Cardiac fibroblast (primary cell): ENCODE measurements around the gene ARFRP1.
"Not testable (repeated sequence)": the region's sequence is repeated elsewhere in the genome, so short reads cannot be mapped to it uniquely, and the experiment has no call there.

Experiments used
- DNase-seq, 2 donors: peaks; one replicate each; pipeline versions ENCODE4 v3.0.0 to v3.0.0-alpha.2; 2010; ENCODE audit warnings: low read depth in 2 of 2
- H3K4me3 ChIP-seq, 2 donors: replicated peaks in 1 of 2; 1 replicate in 1 of 2; 2 replicates in 1 of 2; pipeline ENCODE4 v1.5.1; 2011; ENCODE audit warnings: low read depth in 2 of 2, low read length in 2 of 2, mild to moderate bottlenecking in 2 of 2, moderate library complexity in 1 of 2
- TF ChIP-seq, protein P1 (sequence below): IDR thresholded peaks from one replicate; pipeline ENCODE4 v1.5.1; 2011; ENCODE audit warnings: low read depth, mild to moderate bottlenecking, low read length, inconsistent platforms

The ARFRP1 gene

DNA sequence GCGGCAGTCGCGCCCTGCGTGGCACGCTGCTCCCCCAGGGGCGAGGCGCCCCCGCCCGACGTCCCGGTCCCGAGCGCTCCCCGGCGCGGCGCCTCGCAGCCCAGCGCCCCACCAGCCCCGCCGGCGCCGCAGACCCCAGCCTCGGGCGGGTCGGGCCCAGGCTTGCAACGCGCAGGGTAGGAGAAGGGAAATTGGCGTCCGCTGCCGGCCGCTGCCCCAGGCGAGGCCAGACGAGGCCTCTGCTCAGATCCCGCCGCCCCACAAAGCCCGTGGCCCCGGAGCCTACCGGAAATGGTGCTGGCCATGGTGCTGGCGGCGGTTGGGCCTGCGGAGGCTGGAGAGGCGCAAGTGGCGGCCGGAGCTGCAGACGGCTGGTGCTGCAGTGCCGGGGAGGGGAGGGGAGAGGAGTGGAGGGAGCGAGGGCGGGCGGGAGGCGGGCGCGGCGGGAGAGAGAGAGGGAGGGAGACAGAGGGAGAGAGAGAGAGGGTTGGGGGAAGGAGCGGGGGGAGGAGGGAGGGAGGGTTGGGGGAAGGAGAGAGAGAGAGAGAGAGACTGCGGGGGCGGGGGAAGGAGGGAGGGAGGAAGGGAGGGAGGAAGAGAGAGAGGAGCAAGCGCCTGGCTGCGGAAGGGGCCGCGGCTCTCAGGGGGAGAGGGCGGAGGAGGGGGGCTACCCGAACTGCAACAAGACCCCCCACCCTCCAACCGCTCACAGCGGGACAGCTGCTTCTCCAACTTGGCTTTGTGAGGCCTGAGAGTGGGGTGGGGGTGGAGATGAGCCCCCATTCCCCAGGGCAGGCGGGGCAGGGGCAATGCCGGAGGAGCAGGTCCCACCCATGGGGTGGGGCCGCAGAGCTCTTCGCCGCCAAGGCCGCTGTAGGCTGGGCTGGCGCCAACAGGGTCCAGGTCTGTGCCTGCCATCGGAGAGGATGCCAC lies 54.5 kb downstream of the ARFRP1 start, which contains the start of gene STMN3:
TSS of gene STMN3 (minus strand) at position 384 of the 933 bp plus-strand sequence. CDS start at position 305, 79 bp downstream.
- TF ChIP-seq, protein P1, sequence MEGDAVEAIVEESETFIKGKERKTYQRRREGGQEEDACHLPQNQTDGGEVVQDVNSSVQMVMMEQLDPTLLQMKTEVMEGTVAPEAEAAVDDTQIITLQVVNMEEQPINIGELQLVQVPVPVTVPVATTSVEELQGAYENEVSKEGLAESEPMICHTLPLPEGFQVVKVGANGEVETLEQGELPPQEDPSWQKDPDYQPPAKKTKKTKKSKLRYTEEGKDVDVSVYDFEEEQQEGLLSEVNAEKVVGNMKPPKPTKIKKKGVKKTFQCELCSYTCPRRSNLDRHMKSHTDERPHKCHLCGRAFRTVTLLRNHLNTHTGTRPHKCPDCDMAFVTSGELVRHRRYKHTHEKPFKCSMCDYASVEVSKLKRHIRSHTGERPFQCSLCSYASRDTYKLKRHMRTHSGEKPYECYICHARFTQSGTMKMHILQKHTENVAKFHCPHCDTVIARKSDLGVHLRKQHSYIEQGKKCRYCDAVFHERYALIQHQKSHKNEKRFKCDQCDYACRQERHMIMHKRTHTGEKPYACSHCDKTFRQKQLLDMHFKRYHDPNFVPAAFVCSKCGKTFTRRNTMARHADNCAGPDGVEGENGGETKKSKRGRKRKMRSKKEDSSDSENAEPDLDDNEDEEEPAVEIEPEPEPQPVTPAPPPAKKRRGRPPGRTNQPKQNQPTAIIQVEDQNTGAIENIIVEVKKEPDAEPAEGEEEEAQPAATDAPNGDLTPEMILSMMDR, result no peak
- H3K4me3 ChIP-seq, result peak within 1 kb of the TSS; percentile 58
- DNase-seq, result peak; percentile 82 to 97

DNA sequence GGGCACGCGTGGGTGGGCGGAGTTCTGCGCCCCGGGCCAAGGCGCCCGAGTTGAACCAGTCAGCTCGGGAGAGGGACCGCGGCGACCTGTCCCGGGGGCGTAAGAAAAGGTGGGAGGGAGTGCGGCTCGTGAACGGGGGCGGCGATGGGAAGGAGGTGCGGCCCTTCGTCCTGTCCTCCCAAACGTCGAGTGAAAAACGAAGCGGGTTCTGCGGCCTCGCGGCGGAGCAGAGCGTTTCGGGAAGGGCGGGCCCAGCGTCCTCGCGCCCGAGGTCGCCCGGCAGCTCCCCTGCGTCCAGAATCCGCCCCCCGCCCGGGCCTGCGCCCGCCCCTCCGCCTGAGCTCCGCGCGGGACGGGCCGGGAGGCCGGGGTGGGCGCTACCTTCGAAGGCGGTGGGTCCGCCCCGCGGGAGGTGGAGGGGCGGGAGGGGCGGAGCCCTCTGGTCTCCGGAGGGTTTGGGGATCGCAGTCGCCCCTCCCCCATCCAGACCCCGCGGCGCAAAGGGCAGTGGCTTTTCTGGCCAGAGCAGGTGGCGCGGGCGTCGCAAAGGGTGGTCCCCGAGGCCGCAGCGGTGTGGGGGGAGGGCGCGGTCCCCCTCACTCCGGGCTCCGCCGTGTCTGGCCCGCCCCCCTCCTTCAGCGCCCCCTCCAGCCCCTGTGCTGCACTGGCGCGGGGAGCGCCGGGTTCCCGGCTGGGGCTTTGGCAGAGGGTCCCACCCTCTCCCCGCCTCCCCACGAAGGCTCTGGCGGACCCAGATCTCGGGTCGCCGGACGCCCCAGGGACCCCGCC lies 55.4 kb downstream of the ARFRP1 start:
- DNase-seq, result peak in 1 of 2 donors; percentile 53
- H3K4me3 ChIP-seq, result peak overlapping the region; percentile 58
- TF ChIP-seq, protein P1, result no peak

DNA sequence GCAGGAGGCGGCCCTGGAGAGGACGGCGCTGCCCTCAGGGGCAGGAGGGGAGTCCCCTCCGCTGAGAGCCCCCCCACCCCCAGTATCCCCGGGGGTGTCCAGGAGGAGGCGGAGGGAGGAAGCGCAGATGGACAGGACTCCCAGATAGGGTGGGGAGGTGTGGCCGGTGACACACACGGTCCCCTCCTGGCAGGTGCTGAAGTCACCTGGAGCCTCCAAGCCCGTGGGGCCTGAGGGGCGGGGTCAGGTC lies 55.9 kb downstream of the ARFRP1 start:
- TF ChIP-seq, protein P1, result no peak
- DNase-seq, result no peak
- peak overlapping the region; percentile 58 for H3K4me3 ChIP-seq

DNA sequence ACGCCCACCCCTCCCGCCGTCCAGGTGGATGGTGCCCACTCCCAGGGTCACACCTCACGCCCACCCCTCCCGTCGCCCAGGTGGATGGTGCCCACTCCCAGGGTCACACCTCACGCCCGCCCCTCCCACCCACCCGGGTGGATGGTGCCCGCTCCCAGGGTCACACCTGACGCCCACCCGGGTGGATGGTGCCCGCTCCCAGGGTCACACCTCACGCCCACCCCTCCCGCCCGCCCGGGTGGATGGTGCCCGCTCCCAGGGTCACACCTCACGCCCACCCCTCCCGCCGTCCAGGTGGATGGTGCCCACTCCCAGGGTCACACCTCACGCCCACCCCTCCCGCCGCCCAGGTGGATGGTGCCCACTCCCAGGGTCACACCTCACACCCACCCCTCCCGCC lies 57.3 kb downstream of the ARFRP1 start:
- not testable (repeated sequence) for DNase-seq, H3K4me3 ChIP-seq

DNA sequence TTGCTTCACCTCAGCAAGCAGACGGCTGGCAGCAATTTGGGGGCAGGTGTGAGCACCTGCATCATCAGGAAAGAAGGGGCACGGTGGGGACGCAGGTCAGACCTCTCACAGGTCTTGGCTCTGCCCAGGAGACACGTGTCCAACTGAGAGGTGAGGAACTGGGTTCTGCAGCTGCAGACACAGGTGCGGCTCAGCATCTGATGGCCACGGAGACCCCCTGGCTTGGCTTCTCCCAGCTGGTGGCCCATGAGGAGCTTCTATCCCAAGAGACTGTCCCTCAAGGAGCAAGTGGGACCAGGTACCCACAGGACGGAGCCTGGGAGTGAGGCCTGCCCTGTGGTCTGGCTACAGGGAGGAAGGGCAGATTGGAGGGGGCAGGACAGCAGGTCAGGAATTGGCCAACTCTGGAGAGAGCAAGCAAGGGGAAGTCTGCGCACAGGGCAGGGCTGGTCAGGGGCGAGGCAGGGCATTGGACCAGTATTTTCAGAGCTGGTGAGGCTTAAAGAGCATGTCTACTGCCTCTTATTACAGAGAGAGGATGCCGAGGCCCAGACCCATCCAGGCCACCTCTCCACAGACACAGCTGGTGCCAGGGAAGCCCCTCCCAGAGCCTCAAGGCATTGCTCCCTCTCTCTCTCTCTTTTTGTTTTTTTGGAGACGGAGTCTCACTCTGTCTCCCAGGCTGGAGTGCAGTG lies 58.7 kb downstream of the ARFRP1 start:
- H3K4me3 ChIP-seq, result no peak overlapping the region
- TF ChIP-seq, protein P1, result no peak
- no peak for DNase-seq
